Measurements from ENCODE around the gene CCNYL1.
"Not testable (repeated sequence)": the region's sequence is repeated elsewhere in the genome, so short reads cannot be mapped to it uniquely, and the experiment has no call there.

Gene CCNYL1

GRCh38 chr2:207743514-207743913 is 32.1 kb downstream of the CCNYL1 start:
- DNase-seq, result no peak

GRCh38 chr2:207744050-207744449 is 32.6 kb downstream of the CCNYL1 start:
- no peak for DNase-seq

GRCh38 chr2:207744451-207744850 is 33.0 kb downstream of the CCNYL1 start:
- no peak for DNase-seq

DNA sequence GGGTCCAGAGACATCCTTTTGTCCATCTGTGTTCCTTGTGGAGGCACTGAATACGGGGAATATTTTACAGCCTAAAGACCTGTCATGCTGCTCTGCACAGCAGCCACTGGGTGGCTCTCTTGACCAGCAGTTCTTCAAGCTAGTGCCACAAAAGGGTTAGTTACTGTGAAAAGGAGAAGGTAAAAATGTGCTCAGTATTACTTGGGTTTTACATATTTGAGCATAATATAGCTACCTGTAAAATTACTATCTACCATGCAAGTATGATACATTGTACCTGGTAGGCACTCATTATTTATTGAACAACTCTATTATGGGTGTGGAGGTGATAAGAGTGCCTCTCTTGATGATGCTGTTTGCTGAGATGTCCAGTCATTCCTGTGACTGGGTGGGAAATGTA is 34.7 kb downstream of the CCNYL1 start:
- peak; percentile 89 for DNase-seq

DNA sequence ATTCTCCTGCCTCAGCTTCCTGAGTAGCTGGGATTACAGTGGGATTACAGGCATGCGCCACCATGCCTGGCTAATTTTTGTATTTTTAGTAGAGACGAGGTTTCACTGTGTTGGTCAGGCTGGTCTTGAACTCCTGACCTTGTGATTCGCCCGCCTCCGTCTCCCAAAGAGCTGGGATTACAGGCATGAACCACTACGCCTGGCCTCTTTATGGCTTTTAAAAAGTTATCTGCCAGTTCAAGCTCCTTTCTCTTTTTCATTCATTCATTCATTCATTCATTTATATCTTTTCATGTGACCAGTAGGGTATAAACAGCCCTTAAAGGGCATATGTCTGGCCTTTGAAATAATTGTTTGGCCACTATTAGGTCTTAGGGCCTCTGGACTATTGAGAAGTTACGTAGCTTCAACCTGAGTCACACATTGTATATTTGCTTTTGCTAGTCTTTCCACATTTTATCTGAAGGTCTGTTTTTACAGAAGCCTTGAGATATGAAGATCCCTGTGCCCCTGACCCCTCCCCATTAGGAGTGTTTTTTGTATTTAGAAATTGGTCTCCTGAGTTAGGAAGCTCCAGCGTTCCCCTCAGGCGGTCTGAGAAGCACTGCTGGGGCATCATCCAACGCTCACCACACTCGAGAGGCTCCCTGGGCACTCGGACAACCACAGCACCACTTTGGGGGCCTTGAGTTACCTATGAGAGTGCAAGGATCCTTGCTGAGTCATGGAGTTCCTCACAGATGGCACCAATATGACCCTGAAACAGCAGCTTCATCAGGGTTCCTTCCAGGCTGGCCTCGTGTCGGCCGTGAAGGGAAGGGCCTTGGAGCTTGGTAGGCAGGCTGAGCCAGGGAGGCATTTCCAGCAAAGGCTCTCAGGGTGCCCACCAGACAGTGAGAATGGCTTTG is 36.5 kb downstream of the CCNYL1 start:
- DNase-seq, result no peak

DNA sequence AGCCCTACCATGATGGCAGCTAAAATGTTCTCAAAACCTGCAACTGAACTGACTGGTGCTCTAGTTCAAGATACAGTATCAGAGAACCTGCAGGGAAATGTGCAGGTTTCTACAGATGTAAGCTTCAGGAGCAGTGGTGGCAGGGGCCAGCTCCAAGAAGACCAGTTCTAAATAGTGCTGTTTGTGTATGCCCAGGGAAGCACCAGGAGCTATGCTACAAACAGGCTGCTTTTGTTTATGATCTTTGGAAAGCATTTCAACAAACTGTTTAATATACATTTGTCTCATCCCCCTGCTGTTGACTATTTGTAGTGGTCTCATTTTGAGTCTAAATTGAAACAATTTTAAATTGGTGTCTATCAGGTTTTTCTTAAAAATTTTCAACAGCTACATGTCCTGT is 37.6 kb downstream of the CCNYL1 start:
- no peak for DNase-seq

GRCh38 chr2:207749873-207750272 is 38.4 kb downstream of the CCNYL1 start:
- no peak for DNase-seq

DNA sequence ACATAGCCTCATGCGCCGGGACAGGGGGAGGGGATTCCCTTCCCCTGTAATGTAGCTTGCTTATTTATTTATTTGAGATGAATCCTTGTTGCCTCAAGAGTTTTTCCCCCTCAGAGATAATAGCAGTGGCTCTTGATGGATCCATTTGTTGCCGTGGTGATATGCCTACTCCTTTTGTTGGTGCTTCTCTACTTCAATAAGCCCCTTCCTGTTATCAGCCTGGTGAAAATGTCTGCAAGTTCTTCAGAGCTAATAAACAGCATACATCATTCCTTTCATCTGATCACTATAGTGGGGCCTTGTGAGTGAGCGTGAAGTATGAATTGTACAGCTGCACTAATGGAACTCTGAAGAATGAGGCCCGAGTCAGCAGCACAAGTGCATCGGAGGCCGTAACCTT is 38.9 kb downstream of the CCNYL1 start:
- no peak for DNase-seq

DNA sequence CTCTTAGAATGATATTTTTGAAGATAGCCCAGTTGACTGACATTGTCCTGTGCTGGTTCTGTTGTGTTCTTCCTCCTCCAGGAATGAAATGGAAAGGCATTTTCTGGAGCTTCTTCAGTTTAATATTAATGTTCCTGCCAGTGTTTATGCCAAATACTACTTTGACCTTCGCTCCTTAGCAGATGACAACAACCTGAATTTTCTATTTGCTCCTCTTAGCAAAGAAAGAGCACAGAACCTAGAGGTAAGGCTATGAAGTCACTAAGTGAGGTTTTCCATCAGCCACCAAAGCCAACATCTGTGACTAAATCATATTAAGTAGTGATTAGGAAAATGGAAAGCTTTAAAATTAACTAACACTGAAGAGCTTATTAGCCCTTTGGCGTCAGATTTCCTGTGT is 39.4 kb downstream of the CCNYL1 start:
- DNase-seq, result no peak

DNA sequence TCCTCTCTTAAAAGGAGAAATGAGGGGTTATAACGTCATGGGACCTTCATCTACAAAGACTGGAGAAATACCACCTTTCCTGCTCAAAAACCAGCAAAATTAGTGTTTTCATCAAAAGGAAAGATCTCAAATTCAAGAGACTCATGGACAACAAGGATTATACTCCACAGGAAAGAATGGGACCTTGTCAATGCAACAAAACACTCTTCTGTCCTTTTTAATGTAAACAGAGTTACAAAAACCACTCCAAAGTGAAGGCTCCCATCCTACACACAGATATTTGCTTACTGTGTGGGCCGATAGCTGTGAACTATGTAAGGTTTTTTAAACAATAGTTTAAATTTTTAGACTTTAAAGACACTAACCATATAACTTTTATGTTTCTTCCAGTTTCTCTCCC is 42.2 kb downstream of the CCNYL1 start:
- DNase-seq, result not testable (repeated sequence)

GRCh38 chr2:207754498-207755383 is 43.3 kb downstream of the CCNYL1 start:
- no peak for DNase-seq

- no peak for DNase-seq
Observed at GRCh38 chr2:207758025-207758424, 46.6 kb downstream of the CCNYL1 start.

- DNase-seq, result no peak
Observed at GRCh38 chr2:207759890-207760289, 48.5 kb downstream of the CCNYL1 start.

GRCh38 chr2:207760453-207760852 is 49.0 kb downstream of the CCNYL1 start:
- no peak for DNase-seq

- not testable (repeated sequence) for DNase-seq
Observed at GRCh38 chr2:207761426-207761825, 50.0 kb downstream of the CCNYL1 start.

DNA sequence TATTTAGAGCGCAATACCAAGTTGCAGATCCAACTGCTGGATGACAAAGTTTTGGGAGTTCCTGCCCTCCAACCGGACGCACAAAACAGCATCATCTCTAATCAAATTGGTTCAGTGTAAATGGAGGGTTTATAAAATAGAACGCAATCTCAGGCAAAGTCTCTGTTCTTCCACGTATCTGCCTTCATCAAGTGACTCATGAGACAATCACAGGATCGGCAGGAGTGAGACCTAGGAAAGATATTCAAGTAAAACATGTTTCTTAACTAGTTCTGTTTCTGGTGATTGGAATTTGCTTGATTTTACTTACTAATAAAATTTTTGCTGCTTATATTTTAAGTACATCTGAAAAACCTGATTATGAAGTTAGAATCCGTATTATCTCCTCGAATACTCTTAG is 50.7 kb downstream of the CCNYL1 start:
- DNase-seq, result no peak

- no peak for DNase-seq
Observed at GRCh38 chr2:207763303-207763917, 52.0 kb downstream of the CCNYL1 start.

- DNase-seq, result no peak
Observed at GRCh38 chr2:207764096-207764630, 52.7 kb downstream of the CCNYL1 start.

DNA sequence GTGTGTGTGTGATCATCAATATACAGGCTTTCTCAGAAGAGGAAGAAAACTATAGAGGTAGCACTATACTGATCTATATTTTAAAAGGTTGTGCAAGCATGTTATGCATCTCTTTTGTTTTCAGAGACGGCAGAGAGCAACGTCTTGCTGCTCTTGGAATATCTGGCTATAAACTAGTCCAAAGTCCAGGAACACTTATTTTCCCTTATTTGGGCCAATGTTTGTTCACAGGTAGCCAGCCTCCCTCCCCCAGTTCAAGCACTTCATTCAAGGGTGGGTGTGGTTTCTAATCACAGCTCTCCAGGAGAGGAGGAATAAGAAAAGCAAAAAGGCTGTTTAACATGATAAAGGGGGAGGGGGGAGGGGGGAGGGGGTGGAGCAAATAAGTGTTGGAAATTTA is 54.1 kb downstream of the CCNYL1 start:
- peak; percentile 90 for DNase-seq

DNA sequence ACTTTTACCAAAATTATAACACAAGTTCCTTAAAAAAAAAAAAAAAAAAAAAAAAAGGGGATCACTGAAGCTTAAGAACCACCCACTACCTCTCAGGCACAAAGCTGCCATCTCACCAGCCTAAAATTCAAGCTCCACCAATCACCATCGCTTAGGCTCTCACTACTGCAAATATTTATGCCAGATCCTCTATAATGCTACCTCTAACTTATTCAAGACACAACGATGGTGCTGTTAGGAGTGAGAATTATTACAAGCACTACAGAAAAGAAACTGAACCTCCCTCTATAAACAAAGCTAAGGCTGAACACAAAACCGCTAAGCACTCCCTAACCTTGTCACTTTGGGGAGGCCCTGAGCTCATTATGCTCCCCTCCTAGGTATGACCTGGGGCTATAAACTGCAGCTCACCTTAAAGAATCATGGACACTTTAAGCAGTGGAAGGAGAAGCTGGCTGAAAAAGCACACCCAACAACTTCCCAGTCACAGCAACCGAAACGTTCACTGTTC is 54.7 kb downstream of the CCNYL1 start:
- peak; percentile 86 for DNase-seq

DNA sequence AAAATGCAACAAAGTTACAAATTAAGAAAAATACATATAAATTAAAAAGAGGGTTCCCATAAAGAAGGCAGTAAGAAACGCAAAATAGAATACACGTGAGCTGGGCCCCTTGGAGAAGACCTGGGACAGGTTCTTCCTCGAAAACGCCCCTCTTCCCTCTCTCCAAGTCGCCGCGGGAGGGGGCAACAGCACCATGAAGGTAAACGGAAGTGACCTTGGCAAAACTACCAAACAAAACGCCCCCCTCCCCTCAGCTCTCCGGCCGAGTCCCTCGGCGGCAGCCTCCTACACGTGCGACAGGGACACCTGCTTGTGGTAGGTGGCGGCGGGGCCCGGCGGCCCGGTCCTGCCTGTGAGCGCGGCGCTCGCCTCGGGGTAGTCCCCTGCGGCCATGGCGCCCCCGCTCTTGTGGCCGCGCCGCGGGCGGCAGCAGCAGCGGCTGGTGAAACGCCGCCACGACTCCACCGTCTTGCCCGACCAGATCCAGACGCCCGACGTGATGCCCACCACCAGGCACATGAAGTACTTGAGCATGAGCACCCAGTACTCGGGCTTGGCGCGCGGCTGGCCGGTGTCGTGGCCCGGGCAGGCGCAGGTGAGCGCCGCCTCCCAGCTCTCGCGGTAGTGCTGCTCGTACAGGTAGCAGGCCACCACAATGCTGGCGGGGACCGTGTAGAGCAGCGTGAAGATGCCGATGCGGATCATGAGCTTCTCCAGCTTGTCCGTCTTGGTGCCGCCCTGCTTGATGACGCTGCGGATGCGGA is 55.4 kb downstream of the CCNYL1 start:
- DNase-seq, result peak; percentile 33

Measured in hematopoietic multipotent progenitor cell treated with erythropoietin and hydrocortisone succinate and interleukin-3 and kit ligand, for 6 days (in vitro differentiated cells).